K562 (cell line): Measurements from ENCODE around the gene ZNF562. TPM values are rescaled to one million over a fixed set of nuclear protein-coding genes. Genes with fewer than 3 reads are reported as not detected.

Experiments
- CGGBP1 ChIP-seq: fragments of 250-450 bp; sonication (Bioruptor Pico); IDR thresholded peaks from 2 replicates; pipeline ENCODE4 v1.9.0; 2021; ENCODE audit warnings: mild to moderate bottlenecking
- CTCF ChIP-seq, 3 experiments: IDR thresholded peaks in 2 of 3; conservative IDR thresholded peaks in 1 of 3; 2 replicates each; pipeline ENCODE4 v1.5.1; 2011 to 2012; ENCODE audit warnings: low read length in 3 of 3, mild to moderate bottlenecking in 3 of 3, control low read depth in 2 of 3, improper control_type of control experiment in 1 of 3, inconsistent platforms in 1 of 3, low read depth in 1 of 3, mixed read lengths in 1 of 3, moderate library complexity in 1 of 3; ENCODE audit not compliant: insufficient read depth in 2 of 3
- MBD1 ChIP-seq: fragments of 250-450 bp; sonication (Bioruptor Pico); IDR thresholded peaks from 2 replicates; pipeline ENCODE4 v1.8.0; 2022; ENCODE audit warnings: inconsistent platforms
- MLLT1 ChIP-seq, 2 experiments: fragments of 450-650 bp; IDR thresholded peaks; 2 replicates each; pipeline ENCODE4 v1.6.1; 2016
- POLR2AphosphoS2 ChIP-seq: IDR thresholded peaks from 2 replicates; pipeline ENCODE4 v1.6.1; 2012; ENCODE audit warnings: low read length, improper control_type of control experiment
- POLR3A ChIP-seq: IDR thresholded peaks from 2 replicates; pipeline ENCODE4 v1.6.1; 2011; ENCODE audit warnings: borderline replicate concordance, mild to moderate bottlenecking, moderate library complexity; ENCODE audit not compliant: insufficient read length, insufficient read depth; ENCODE audit errors: extremely low read depth
- REST ChIP-seq, 2 experiments: fragments of 450-650 bp; formaldehyde crosslinking in 1 of 2; IDR thresholded peaks; 2 replicates each; pipeline versions ENCODE4 v1.4.0 to v1.6.1; 2014 to 2020; ENCODE audit warnings: mild to moderate bottlenecking in 2 of 2, borderline replicate concordance in 1 of 2, low read depth in 1 of 2
- ZHX1 ChIP-seq: fragments of 150-350 bp; conservative IDR thresholded peaks from 2 replicates; pipeline ENCODE4 v1.6.1; 2014; ENCODE audit warnings: low read length
- polyA plus RNA-seq, 8 experiments: library from polyadenylated mRNA; depleted of rRNA in 4 of 8; stranded (reverse) in 5 of 8; unstranded in 3 of 8; fragments of >200 nt; fragmentation: Nextera tagmentation in 2 of 8; fragmentation: Illumina TruSeq in 1 of 8; extraction: Ambion mirVana in 2 of 8; extraction: Trizol in 1 of 8; gene quantifications; 2 replicates each; pipeline versions ENCODE4 v1.2.1 to v1.2.3, GENCODE V29; 2011 to 2014; ENCODE audit warnings: inconsistent platforms in 1 of 8, missing spikeins in 1 of 8
- total RNA-seq, 7 experiments: library from RNA; depleted of rRNA in 6 of 7; stranded (reverse); fragments of >200 nt in 6 of 7; fragmentation: Illumina TruSeq in 2 of 7; extraction: Trizol in 2 of 7; gene quantifications; 2 replicates each; pipeline versions ENCODE4 v1.2.1 to v1.2.3, GENCODE V29; 2011 to 2021; ENCODE audit warnings: low replicate concordance in 1 of 7

The ZNF562 gene
- total and polyA plus RNA-seq, 9 of the 15 experiments (the other 6 are each of a cell fraction or from before 2014, with no cell fraction given), result 11.8 to 46.9 (median 20.8) TPM

- TF ChIP-seq REST (IDR thresholded peaks at IDR 0.05; ENCODE audit: borderline replicate concordance), result peak; percentile 44; the same call in 1 of the 2 replicates
- no peak for TF ChIP-seq REST (CRISPR knock-in tag; IDR thresholded peaks at IDR 0.05; ENCODE audit: low read depth)
- no peak for TF ChIP-seq MLLT1 (IDR thresholded peaks at IDR 0.05)
- TF ChIP-seq CTCF (IDR thresholded peaks at IDR 0.05 in 2 of 3, conservative IDR thresholded peaks at IDR 0.05 in 1 of 3; ENCODE audit: insufficient read depth in 2 of 3, low read depth in 1 of 3, low read length in 3 of 3), result peak in 2 of 3 experiments; percentile 1 to 37; a peak in 2 of 6 replicates
- TF ChIP-seq POLR3A, result no peak
- TF ChIP-seq MBD1 (CRISPR knock-in tag), result no peak
- TF ChIP-seq CGGBP1 (CRISPR knock-in tag), result no peak
- TF ChIP-seq ZHX1, result no peak
- TF ChIP-seq POLR2AphosphoS2, result no peak
Observed at GRCh38 chr19:9645472-9645871, 29.4 kb downstream of the ZNF562 start (continued).
